Mammary epithelial cell (primary cell): ENCODE measurements around the gene RABGAP1L.
"Not testable (repeated sequence)": the region's sequence is repeated elsewhere in the genome, so short reads cannot be mapped to it uniquely, and the experiment has no call there.

Experiments
- CTCF ChIP-seq, 2 donors: IDR thresholded peaks in 1 of 2; conservative IDR thresholded peaks in 1 of 2; 2 replicates each; pipeline ENCODE4 v1.5.1; 2011 to 2012; ENCODE audit warnings: inconsistent platforms in 2 of 2, low read length in 2 of 2, mild to moderate bottlenecking in 2 of 2, control low read depth in 1 of 2, low read depth in 1 of 2; ENCODE audit not compliant: insufficient read depth in 1 of 2; ENCODE audit errors: extremely low read depth in 1 of 2
- EZH2 ChIP-seq: IDR thresholded peaks from 2 replicates; pipeline ENCODE4 v1.6.1; 2012; ENCODE audit warnings: low read length, inconsistent platforms, borderline replicate concordance

- not testable (repeated sequence) for TF ChIP-seq CTCF (conservative IDR thresholded peaks at IDR 0.05 in 1 of 2, IDR thresholded peaks at IDR 0.05 in 1 of 2; ENCODE audit: extremely low read depth in 1 of 2, insufficient read depth in 1 of 2, low read depth in 1 of 2, low read length in 2 of 2); EZH2
Measured at GRCh38 chr1:174178459-174178858, 19.1 kb downstream of the RABGAP1L start.
